HG03280 (cell line): ENCODE results near the gene CR1.
"Not testable (repeated sequence)": the region's sequence is repeated elsewhere in the genome, so short reads cannot be mapped to it uniquely, and the experiment has no call there.

Experiments
- ATAC-seq: cut with Tn5 transposase; IDR thresholded peaks from one replicate; pipeline ENCODE4 v1.9.1; 2021; ENCODE audit warnings: mild to moderate bottlenecking, moderate library complexity; ENCODE audit not compliant: unreplicated experiment

CR1 gene

GRCh38 chr1:207579436-207579799 lies 83.5 kb downstream of the CR1 start:
- peak; percentile 91 for ATAC-seq

- no peak for ATAC-seq
Observed at GRCh38 chr1:207581496-207582153, 85.7 kb downstream of the CR1 start.

- ATAC-seq, result not testable (repeated sequence)
Observed at GRCh38 chr1:207589506-207589905, 93.5 kb downstream of the CR1 start.

GRCh38 chr1:207591205-207591604 lies 95.2 kb downstream of the CR1 start:
- not testable (repeated sequence) for ATAC-seq

- not testable (repeated sequence) for ATAC-seq
Observed at GRCh38 chr1:207594095-207594494, 98.1 kb downstream of the CR1 start.

- no peak for ATAC-seq
Observed at GRCh38 chr1:207603777-207604176, 107.8 kb downstream of the CR1 start.

- ATAC-seq, result no peak
Observed at GRCh38 chr1:207605444-207606361, 109.7 kb downstream of the CR1 start.

GRCh38 chr1:207606362-207606755 lies 110.4 kb downstream of the CR1 start:
- ATAC-seq, result no peak

GRCh38 chr1:207612762-207613161 lies 116.8 kb downstream of the CR1 start:
- ATAC-seq, result no peak

GRCh38 chr1:207619871-207620542 lies 124.0 kb downstream of the CR1 start:
- ATAC-seq, result peak; percentile 99

GRCh38 chr1:207620543-207620893 lies 124.6 kb downstream of the CR1 start:
- ATAC-seq, result no peak

- not testable (repeated sequence) for ATAC-seq
Observed at GRCh38 chr1:207625504-207626071, 129.6 kb downstream of the CR1 start.

GRCh38 chr1:207626972-207627337 lies 131.0 kb downstream of the CR1 start:
- no peak for ATAC-seq

- ATAC-seq, result no peak
Observed at GRCh38 chr1:207627496-207627895, 131.5 kb downstream of the CR1 start.

- no peak for ATAC-seq
Observed at GRCh38 chr1:207628776-207629175, 132.8 kb downstream of the CR1 start.

- ATAC-seq, result no peak
Observed at GRCh38 chr1:207631137-207631536, 135.2 kb downstream of the CR1 start.

- ATAC-seq, result no peak
Observed at GRCh38 chr1:207633226-207633625, 137.3 kb downstream of the CR1 start.

GRCh38 chr1:207633699-207634289 lies 137.8 kb downstream of the CR1 start:
- not testable (repeated sequence) for ATAC-seq

GRCh38 chr1:207634293-207634692 lies 138.3 kb downstream of the CR1 start:
- ATAC-seq, result not testable (repeated sequence)

GRCh38 chr1:207635569-207636186 lies 139.7 kb downstream of the CR1 start:
- not testable (repeated sequence) for ATAC-seq
